HG03558 (cell line): ENCODE measurements around the gene CDH13.

Experiments
- ATAC-seq: cut with Tn5 transposase; IDR thresholded peaks from one replicate; pipeline ENCODE4 v1.9.1; 2021; ENCODE audit warnings: moderate number of reproducible peaks; ENCODE audit not compliant: unreplicated experiment; ENCODE audit errors: extremely low read depth

CDH13 gene

GRCh38 chr16:83070416-83071209, 443.8 kb downstream of the CDH13 start:
- no peak for ATAC-seq

GRCh38 chr16:83075956-83076355, 449.2 kb downstream of the CDH13 start:
- ATAC-seq: no peak

GRCh38 chr16:83083361-83083760, 456.6 kb downstream of the CDH13 start:
- no peak for ATAC-seq

GRCh38 chr16:83085660-83086059, 458.9 kb downstream of the CDH13 start:
- ATAC-seq: no peak

GRCh38 chr16:83095941-83096692, 469.3 kb downstream of the CDH13 start:
- ATAC-seq: no peak

GRCh38 chr16:83098536-83098935, 471.8 kb downstream of the CDH13 start:
- ATAC-seq: no peak

GRCh38 chr16:83100679-83101078, 473.9 kb downstream of the CDH13 start:
- no peak for ATAC-seq

- ATAC-seq: no peak
Observed at GRCh38 chr16:83102336-83102735, 475.6 kb downstream of the CDH13 start.

- no peak for ATAC-seq
Observed at GRCh38 chr16:83105279-83106077, 478.7 kb downstream of the CDH13 start.

- no peak for ATAC-seq
Observed at GRCh38 chr16:83109490-83110125, 482.8 kb downstream of the CDH13 start.

GRCh38 chr16:83110269-83110668, 483.5 kb downstream of the CDH13 start:
- ATAC-seq: no peak

- no peak for ATAC-seq
Observed at GRCh38 chr16:83113317-83113716, 486.5 kb downstream of the CDH13 start.

- no peak for ATAC-seq
Observed at GRCh38 chr16:83113811-83114210, 487.0 kb downstream of the CDH13 start.

- no peak for ATAC-seq
Observed at GRCh38 chr16:83115491-83116232, 488.9 kb downstream of the CDH13 start.

- no peak for ATAC-seq
Observed at GRCh38 chr16:83116274-83116892, 489.6 kb downstream of the CDH13 start.

- ATAC-seq: no peak
Observed at GRCh38 chr16:83117810-83118209, 491.0 kb downstream of the CDH13 start.

- ATAC-seq: no peak
Observed at GRCh38 chr16:83118365-83118764, 491.6 kb downstream of the CDH13 start.

- ATAC-seq: no peak
Observed at GRCh38 chr16:83125999-83126568, 499.3 kb downstream of the CDH13 start.

- no peak for ATAC-seq
Observed at GRCh38 chr16:83128041-83128440, 501.3 kb downstream of the CDH13 start.
